HG02610 (cell line): ENCODE measurements around the gene MAPK6.
A peak's percentile ranks its signal among the peaks of the same experiment; 100 is the strongest.

Source experiments
- ATAC-seq: cut with Tn5 transposase; IDR thresholded peaks from one replicate; pipeline ENCODE4 v1.9.1; 2021; ENCODE audit warnings: mild to moderate bottlenecking, moderate library complexity; ENCODE audit not compliant: unreplicated experiment

MAPK6 gene

GRCh38 chr15:52010633-52011595 is 8.1 kb upstream of the MAPK6 start:
- ATAC-seq: peak; percentile 18

- no peak for ATAC-seq
Measured at GRCh38 chr15:52011711-52012144, 7.3 kb upstream of the MAPK6 start.

- ATAC-seq: no peak
Measured at GRCh38 chr15:52012210-52012609, 6.8 kb upstream of the MAPK6 start.

GRCh38 chr15:52013151-52013791 is 5.7 kb upstream of the MAPK6 start:
- ATAC-seq: peak; percentile 63

GRCh38 chr15:52014616-52015015 is 4.4 kb upstream of the MAPK6 start:
- ATAC-seq: no peak

GRCh38 chr15:52016316-52016715 is 2.7 kb upstream of the MAPK6 start:
- no peak for ATAC-seq

- ATAC-seq: no peak
Measured at GRCh38 chr15:52018244-52018643, 775 bp upstream of the MAPK6 start.

GRCh38 chr15:52019394-52020220 is 588 bp downstream of the MAPK6 start:
- peak; percentile 46 for ATAC-seq

GRCh38 chr15:52020221-52021085 is 1.4 kb downstream of the MAPK6 start:
- no peak for ATAC-seq

GRCh38 chr15:52021128-52021671 is 2.2 kb downstream of the MAPK6 start:
- ATAC-seq: peak; percentile 38

GRCh38 chr15:52021892-52022540 is 3.0 kb downstream of the MAPK6 start:
- ATAC-seq: no peak

- ATAC-seq: no peak
Measured at GRCh38 chr15:52023169-52023922, 4.3 kb downstream of the MAPK6 start.

- ATAC-seq: peak; percentile 66
Measured at GRCh38 chr15:52028431-52029093, 9.5 kb downstream of the MAPK6 start.

- ATAC-seq: no peak
Measured at GRCh38 chr15:52030010-52030409, 11.0 kb downstream of the MAPK6 start.

- ATAC-seq: no peak
Measured at GRCh38 chr15:52031556-52031955, 12.5 kb downstream of the MAPK6 start.

GRCh38 chr15:52037889-52038505 is 19.0 kb downstream of the MAPK6 start:
- no peak for ATAC-seq

- no peak for ATAC-seq
Measured at GRCh38 chr15:52039925-52040781, 21.1 kb downstream of the MAPK6 start.
